Uterus (tissue), 4 donors: Measurements from ENCODE around the gene CDK6. TPM values are rescaled to one million over a fixed set of nuclear protein-coding genes. Genes with fewer than 3 reads are reported as not detected.

Experiments used
- DNase-seq, 2 donors: peaks; one replicate each; pipeline ENCODE4 v3.0.0-alpha.2; 2019 to 2020
- H3K27ac ChIP-seq, 2 donors: fragments of 200-600 bp; sonication (generic); 1 replicate in 1 of 2; 2 replicates in 1 of 2; pipeline ENCODE4 v1.5.1; 2016 to 2018
- H3K27me3 ChIP-seq, 2 donors: fragments of 200-600 bp; sonication (generic); one replicate each; pipeline ENCODE4 v1.5.1; 2018 to 2019; ENCODE audit warnings: control low read depth in 1 of 2
- H3K36me3 ChIP-seq, 2 donors: fragments of 200-600 bp; sonication (generic); one replicate each; pipeline ENCODE4 v1.5.1; 2019; ENCODE audit warnings: control low read depth in 1 of 2
- H3K4me1 ChIP-seq, 2 donors: fragments of 200-600 bp; sonication (generic); one replicate each; pipeline ENCODE4 v1.5.1; 2018 to 2019; ENCODE audit warnings: control low read depth in 1 of 2
- H3K4me3 ChIP-seq, 2 donors: fragments of 200-600 bp; sonication (generic); 1 replicate in 1 of 2; 2 replicates in 1 of 2; pipeline ENCODE4 v1.5.1; 2018 to 2019; ENCODE audit warnings: mild to moderate bottlenecking in 1 of 2
- H3K9me3 ChIP-seq, 2 donors: fragments of 200-600 bp; sonication (generic); one replicate each; pipeline ENCODE4 v1.5.1; 2019; ENCODE audit warnings: control low read depth in 1 of 2
- CTCF ChIP-seq, 4 experiments: fragments of 200-600 bp in 2 of 4; fragments of 450-650 bp in 2 of 4; sonication (generic) in 2 of 4; IDR thresholded peaks; one replicate each; pipeline ENCODE4 v1.5.1; 2016 to 2019; ENCODE audit warnings: antibody characterized with exemption in 4 of 4, mild to moderate bottlenecking in 2 of 4, moderate library complexity in 1 of 4
- POLR2A ChIP-seq, 2 donors: fragments of 450-650 bp; IDR thresholded peaks; one replicate each; pipeline ENCODE4 v1.6.1; 2016; ENCODE audit warnings: antibody characterized with exemption in 2 of 2, mild to moderate bottlenecking in 1 of 2, moderate library complexity in 1 of 2
- intact Hi-C: fragments of 100-400 bp; cut with DNase I; formaldehyde crosslinking; loops from one replicate; pipeline ENCODE4 v1.15.1; 2023; ENCODE audit warnings: low total_unique reads
- total RNA-seq, 4 donors: library from RNA; depleted of rRNA in 3 of 4; stranded (reverse); fragments of >200 nt in 3 of 4; gene quantifications; one replicate each; pipeline versions ENCODE4 v1.1.0 to v1.2.4, GENCODE V29; 2014 to 2023
- donor health status: DM: yes; HTN: yes; CAD: no.

The CDK6 gene
- total RNA-seq, 4 donors from 2014 or later = 5.9 to 117 (median 15.2) TPM

GRCh38 chr7:92742186-92742585 is 94.2 kb downstream of the CDK6 start:
- H3K27me3 ChIP-seq = no peaks in the 10 kb centered on the region
- DNase-seq = no peak
- H3K36me3 ChIP-seq = no peaks in the 10 kb centered on the region
- no peak overlapping the region for H3K4me3 ChIP-seq
- TF ChIP-seq POLR2A (IDR thresholded peaks at IDR 0.05) (no peak), CTCF (IDR thresholded peaks at IDR 0.05) (no peak)
- intact Hi-C loops = no loop called here
- no peaks in the 10 kb centered on the region for H3K4me1 ChIP-seq
- no peaks in the 10 kb centered on the region for H3K9me3 ChIP-seq
- H3K27ac ChIP-seq = no peak overlapping the region

- Histone ChIP-seq H3K9me3 (no peaks in the 10 kb centered on the region), H3K36me3 (no peaks in the 10 kb centered on the region), H3K27ac (no peak overlapping the region), H3K4me1 (no peaks in the 10 kb centered on the region), H3K4me3 (no peak overlapping the region), H3K27me3 (no peaks in the 10 kb centered on the region)
- intact Hi-C loops = no loop called here
- DNase-seq = no peak
- no peak for TF ChIP-seq CTCF (IDR thresholded peaks at IDR 0.05)
- TF ChIP-seq POLR2A (IDR thresholded peaks at IDR 0.05) = no peak
Measured at GRCh38 chr7:92740700-92741126, 95.7 kb downstream of the CDK6 start.

- no peaks in the 10 kb centered on the region for H3K27me3 ChIP-seq
- DNase-seq = no peak
- no peaks in the 10 kb centered on the region for H3K36me3 ChIP-seq
- TF ChIP-seq CTCF (IDR thresholded peaks at IDR 0.05) (no peak), POLR2A (IDR thresholded peaks at IDR 0.05) (no peak)
- H3K4me1 ChIP-seq = no peaks in the 10 kb centered on the region
- H3K27ac ChIP-seq = no peak overlapping the region
- H3K9me3 ChIP-seq = no peaks in the 10 kb centered on the region
- H3K4me3 ChIP-seq = no peak overlapping the region
- intact Hi-C loops = no loop called here
Measured at GRCh38 chr7:92740134-92740533, 96.2 kb downstream of the CDK6 start.

GRCh38 chr7:92739091-92739490 is 97.3 kb downstream of the CDK6 start:
- Histone ChIP-seq H3K4me3 (no peak overlapping the region), H3K4me1 (no peaks in the 10 kb centered on the region), H3K9me3 (no peaks in the 10 kb centered on the region), H3K27ac (no peak overlapping the region), H3K36me3 (no peaks in the 10 kb centered on the region), H3K27me3 (no peaks in the 10 kb centered on the region)
- DNase-seq = no peak
- intact Hi-C loops = no loop called here
- no peak for TF ChIP-seq CTCF (IDR thresholded peaks at IDR 0.05)
- TF ChIP-seq POLR2A (IDR thresholded peaks at IDR 0.05) = no peak

GRCh38 chr7:92737706-92738105 is 98.7 kb downstream of the CDK6 start:
- DNase-seq = no peak
- no peaks in the 10 kb centered on the region for H3K36me3 ChIP-seq
- H3K4me3 ChIP-seq = no peak overlapping the region
- H3K27me3 ChIP-seq = no peaks in the 10 kb centered on the region
- TF ChIP-seq CTCF (IDR thresholded peaks at IDR 0.05) = no peak
- H3K9me3 ChIP-seq = no peaks in the 10 kb centered on the region
- no peaks in the 10 kb centered on the region for H3K4me1 ChIP-seq
- intact Hi-C loops = no loop called here
- H3K27ac ChIP-seq = peak overlapping the region in 1 of 2 donors; percentile 3
